Adrenal gland (tissue), 12 donors: ENCODE data around the gene PRKD3. TPM values are rescaled to one million over a fixed set of nuclear protein-coding genes. Genes with fewer than 3 reads are reported as not detected.

Experiments used
- DNase-seq, 7 donors: peaks; one replicate each; pipeline ENCODE4 v3.0.0-alpha.2; 2019 to 2020
- H3K27ac ChIP-seq, 5 donors: fragments of 200-600 bp; sonication (generic) in 4 of 5; 1 replicate in 3 of 5; 2 replicates in 2 of 5; pipeline versions ENCODE4 v1.5.1 to v1.8.0; 2016 to 2020; ENCODE audit warnings: mild to moderate bottlenecking in 1 of 5
- H3K27me3 ChIP-seq: fragments of 200-600 bp; 2 replicates; pipeline ENCODE4 v1.8.0; 2021
- H3K36me3 ChIP-seq, 2 donors: fragments of 200-600 bp; replicated peaks in 1 of 2; 1 replicate in 1 of 2; 2 replicates in 1 of 2; pipeline versions ENCODE4 v1.5.1 to v1.8.0; 2018 to 2022
- H3K4me1 ChIP-seq, 2 donors: fragments of 200-600 bp; replicated peaks in 1 of 2; 1 replicate in 1 of 2; 2 replicates in 1 of 2; pipeline versions ENCODE4 v1.5.1 to v1.8.0; 2018 to 2021
- H3K4me3 ChIP-seq, 4 donors: fragments of 200-600 bp; sonication (generic) in 3 of 4; one replicate each; pipeline ENCODE4 v1.5.1; 2016 to 2018
- H3K9me3 ChIP-seq, 3 donors: fragments of 200-600 bp; sonication (generic) in 1 of 3; replicated peaks in 1 of 3; 1 replicate in 2 of 3; 2 replicates in 1 of 3; pipeline versions ENCODE4 v1.5.1 to v1.8.0; 2016 to 2021
- POLR2A ChIP-seq, 2 donors: fragments of 450-650 bp; IDR thresholded peaks; one replicate each; pipeline ENCODE4 v1.6.1; 2017; ENCODE audit warnings: antibody characterized with exemption in 2 of 2, mild to moderate bottlenecking in 2 of 2, moderate library complexity in 1 of 2
- WGBS, 4 donors: extraction: QIAGEN DNeasy Blood & Tissue Kit in 2 of 4; methylation state at CpG; one replicate each; pipeline versions ENCODE4 v1.1.5 to v1.1.7; 2013 to 2017; 5-methylcytosine and 5-hydroxymethylcytosine counted together
- intact Hi-C, 2 donors: fragments of 100-400 bp; cut with DNase I; formaldehyde crosslinking; loops; one replicate each; pipeline versions ENCODE4 v1.14.1 to v1.15.0; 2022 to 2023
- polyA plus RNA-seq, 3 donors: library from polyadenylated mRNA; stranded (reverse); fragments of 200-250 nt in 2 of 3; fragments of 350-450 nt in 1 of 3; fragmentation: Illumina TruSeq in 1 of 3; extraction: RNeasy Lipid Tissue Mini Kit (QIAGEN cat#74804) in 1 of 3; gene quantifications; one replicate each; pipeline ENCODE4 v1.2.3, GENCODE V29; 2013 to 2014
- total RNA-seq, 9 donors: library from RNA; depleted of rRNA in 4 of 9; stranded (reverse); fragments of >200 nt in 4 of 9; fragments of 120-200 nt in 1 of 9; fragmentation: NEBNext Ultra II Directional in 1 of 9; extraction: Animal tissue kit (Norgen Biotek cat#: 25700) in 1 of 9; gene quantifications; one replicate each; pipeline versions ENCODE4 v1.1.0 to v1.2.4, GENCODE V29; 2013 to 2023
- TF ChIP-seq, protein P1 (sequence below), 6 experiments: fragments of 450-650 bp in 4 of 6; fragments of 200-600 bp in 2 of 6; sonication (generic) in 1 of 6; IDR thresholded peaks; 1 replicate in 5 of 6; 2 replicates in 1 of 6; pipeline versions ENCODE4 v1.5.1 to v1.8.0; 2016 to 2021; ENCODE audit warnings: antibody characterized with exemption in 6 of 6, mild to moderate bottlenecking in 2 of 6, moderate library complexity in 1 of 6
- donor health status: healthy with polysubstance abuse.
- donor health status: Bipolar disorder and iron deficiency.
- donor health status: DM: yes; HTN: yes; CAD: no.
- donor health status: DM: no; HTN: no; CAD: no.
- donor health status: DM: no; HTN: no; CAD: no.
- donor health status: DM: yes; HTN: yes; CAD: no.

The PRKD3 gene
- total and polyA plus RNA-seq, 12 donors, result 10.9 to 136 (median 49.3) TPM

DNA sequence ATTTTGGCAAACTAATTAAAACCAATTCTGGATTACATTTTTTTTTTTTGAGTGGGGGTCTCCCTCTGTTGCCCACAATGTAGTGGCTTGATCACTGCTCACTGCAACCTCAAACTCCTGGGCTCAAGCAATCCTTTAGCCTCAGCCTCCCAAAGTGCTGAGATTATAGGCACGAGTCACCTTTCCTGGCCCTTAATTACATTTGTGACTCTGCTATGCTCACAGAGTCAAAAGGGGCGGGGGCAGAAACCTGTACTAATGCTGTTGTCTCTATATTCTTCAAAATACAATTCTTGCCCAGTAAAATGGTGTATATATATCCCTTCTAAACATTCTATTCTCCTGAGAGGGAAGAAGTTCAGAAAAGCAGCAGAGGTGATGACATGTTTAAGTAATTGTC lies 23.2 kb downstream of the PRKD3 start:
- Histone ChIP-seq H3K4me1 (peaks cover 10 to 27% of the 10 kb centered on the region in 2 donors), H3K27me3 (no peaks in the 10 kb centered on the region), H3K4me3 (no peak overlapping the region), H3K36me3 (no peaks in the 10 kb centered on the region), H3K9me3 (no peaks in the 10 kb centered on the region), H3K27ac (no peak overlapping the region)
- intact Hi-C loops, result no loop called here
- WGBS, 4 donors, result 79 to 82% (median 80%) methylated on average over 2 of the region's 2 CpGs
- TF ChIP-seq POLR2A (IDR thresholded peaks at IDR 0.05), result no peak
- TF ChIP-seq, protein P1, sequence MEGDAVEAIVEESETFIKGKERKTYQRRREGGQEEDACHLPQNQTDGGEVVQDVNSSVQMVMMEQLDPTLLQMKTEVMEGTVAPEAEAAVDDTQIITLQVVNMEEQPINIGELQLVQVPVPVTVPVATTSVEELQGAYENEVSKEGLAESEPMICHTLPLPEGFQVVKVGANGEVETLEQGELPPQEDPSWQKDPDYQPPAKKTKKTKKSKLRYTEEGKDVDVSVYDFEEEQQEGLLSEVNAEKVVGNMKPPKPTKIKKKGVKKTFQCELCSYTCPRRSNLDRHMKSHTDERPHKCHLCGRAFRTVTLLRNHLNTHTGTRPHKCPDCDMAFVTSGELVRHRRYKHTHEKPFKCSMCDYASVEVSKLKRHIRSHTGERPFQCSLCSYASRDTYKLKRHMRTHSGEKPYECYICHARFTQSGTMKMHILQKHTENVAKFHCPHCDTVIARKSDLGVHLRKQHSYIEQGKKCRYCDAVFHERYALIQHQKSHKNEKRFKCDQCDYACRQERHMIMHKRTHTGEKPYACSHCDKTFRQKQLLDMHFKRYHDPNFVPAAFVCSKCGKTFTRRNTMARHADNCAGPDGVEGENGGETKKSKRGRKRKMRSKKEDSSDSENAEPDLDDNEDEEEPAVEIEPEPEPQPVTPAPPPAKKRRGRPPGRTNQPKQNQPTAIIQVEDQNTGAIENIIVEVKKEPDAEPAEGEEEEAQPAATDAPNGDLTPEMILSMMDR (IDR thresholded peaks at IDR 0.05), result no peak
- DNase-seq, result no peak

DNA sequence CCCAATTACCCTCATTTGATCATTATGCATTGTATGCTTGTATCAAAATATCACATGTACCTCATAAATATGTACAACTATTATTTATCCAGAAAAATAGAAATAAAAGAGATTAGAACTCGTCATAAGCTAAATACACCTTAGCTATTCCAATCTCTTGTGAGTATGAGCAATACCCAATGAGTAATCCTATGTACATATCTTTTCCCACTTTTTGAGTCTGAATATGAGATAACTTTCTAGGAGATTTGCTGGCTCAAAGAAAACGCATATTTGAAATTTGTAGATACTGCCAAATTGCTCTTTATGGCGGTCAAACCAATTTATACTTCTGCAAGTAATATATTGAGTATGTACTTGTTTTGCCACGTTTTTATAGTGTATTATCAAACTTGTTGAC lies 24.1 kb downstream of the PRKD3 start:
- no peak for DNase-seq
- no peak for TF ChIP-seq POLR2A (IDR thresholded peaks at IDR 0.05)
- TF ChIP-seq, protein P1 (IDR thresholded peaks at IDR 0.05), result no peak
- no peak overlapping the region for H3K4me3 ChIP-seq
- no peak overlapping the region for H3K27ac ChIP-seq
- no peaks in the 10 kb centered on the region for H3K27me3 ChIP-seq
- 81 to 89% (median 88%) methylated on average over 4 of the region's 4 CpGs for WGBS, 4 donors
- intact Hi-C loops, result no loop called here
- H3K4me1 ChIP-seq, result peaks cover 2 to 27% of the 10 kb centered on the region in 2 donors
- H3K9me3 ChIP-seq, result no peaks in the 10 kb centered on the region
- H3K36me3 ChIP-seq, result no peaks in the 10 kb centered on the region

DNA sequence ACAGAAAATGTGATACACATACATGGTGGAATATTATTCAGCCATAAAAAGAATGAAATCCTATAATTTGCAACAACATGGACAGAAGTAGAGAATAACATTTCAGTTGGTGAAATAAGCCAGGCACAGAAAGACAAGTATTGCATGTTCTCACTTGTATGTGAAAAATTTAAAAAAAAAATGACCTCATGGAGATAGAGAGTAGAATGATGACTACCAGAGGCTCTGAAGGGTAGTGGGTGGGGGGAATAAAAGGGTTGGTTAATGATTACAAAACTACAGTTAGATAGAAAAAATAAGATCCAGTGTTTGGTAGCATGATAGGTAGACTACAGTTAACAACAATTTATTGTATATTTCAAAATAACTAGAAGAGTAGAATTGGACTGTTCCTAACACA lies 24.5 kb downstream of the PRKD3 start:
- DNase-seq, result no peak
- intact Hi-C loops, result no loop called here

DNA sequence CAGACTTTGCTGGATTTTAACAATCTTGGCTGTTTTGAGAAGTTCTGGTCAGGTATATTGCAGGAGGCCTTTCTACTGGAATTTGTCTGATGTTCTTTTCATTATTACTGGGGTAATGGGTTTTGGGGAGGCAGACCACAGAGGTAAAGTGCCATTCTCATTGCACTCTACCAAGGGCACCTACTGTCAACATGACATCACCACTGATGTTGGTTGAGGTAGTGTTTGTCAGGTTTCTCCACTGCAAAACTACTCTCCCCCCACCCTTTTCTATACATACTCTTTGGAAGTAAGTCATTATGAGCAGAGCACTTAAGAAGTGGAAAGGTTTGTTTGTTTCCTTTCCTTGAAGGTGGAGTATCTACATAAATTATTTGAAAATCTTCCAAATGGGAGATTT lies 27.0 kb downstream of the PRKD3 start:
- no peak for DNase-seq
- intact Hi-C loops, result no loop called here
- Histone ChIP-seq H3K27me3 (no peaks in the 10 kb centered on the region), H3K9me3 (no peaks in the 10 kb centered on the region), H3K4me1 (peaks cover 0 to 14% of the 10 kb centered on the region in 2 donors), H3K36me3 (no peaks in the 10 kb centered on the region), H3K27ac (no peak overlapping the region), H3K4me3 (no peak overlapping the region)
- no peak for TF ChIP-seq POLR2A (IDR thresholded peaks at IDR 0.05)
- TF ChIP-seq, protein P1 (IDR thresholded peaks at IDR 0.05), result no peak

More for the DNA sequence above, 24.5 kb downstream of the PRKD3 start:
- TF ChIP-seq POLR2A (IDR thresholded peaks at IDR 0.05), result no peak
- TF ChIP-seq, protein P1 (IDR thresholded peaks at IDR 0.05), result no peak
- no peaks in the 10 kb centered on the region for H3K27me3 ChIP-seq
- peaks cover 0 to 25% of the 10 kb centered on the region in 2 donors for H3K4me1 ChIP-seq
- no peaks in the 10 kb centered on the region for H3K9me3 ChIP-seq
- no peaks in the 10 kb centered on the region for H3K36me3 ChIP-seq
- H3K27ac ChIP-seq, result no peak overlapping the region
- H3K4me3 ChIP-seq, result no peak overlapping the region
